Measurements from ENCODE around the gene SLC45A1.

The SLC45A1 gene

GRCh38 chr1:8312235-8313218, 5.4 kb upstream of the SLC45A1 start:
- FAIRE-seq = peak; percentile 17

- no peak for FAIRE-seq
These were observed 4.7 kb upstream of the SLC45A1 start for GRCh38 chr1:8313231-8313630.

GRCh38 chr1:8314346-8315280, 3.3 kb upstream of the SLC45A1 start:
- FAIRE-seq = peak; percentile 94

- FAIRE-seq = no peak
These were observed 2.1 kb upstream of the SLC45A1 start for GRCh38 chr1:8315573-8316475.

DNA sequence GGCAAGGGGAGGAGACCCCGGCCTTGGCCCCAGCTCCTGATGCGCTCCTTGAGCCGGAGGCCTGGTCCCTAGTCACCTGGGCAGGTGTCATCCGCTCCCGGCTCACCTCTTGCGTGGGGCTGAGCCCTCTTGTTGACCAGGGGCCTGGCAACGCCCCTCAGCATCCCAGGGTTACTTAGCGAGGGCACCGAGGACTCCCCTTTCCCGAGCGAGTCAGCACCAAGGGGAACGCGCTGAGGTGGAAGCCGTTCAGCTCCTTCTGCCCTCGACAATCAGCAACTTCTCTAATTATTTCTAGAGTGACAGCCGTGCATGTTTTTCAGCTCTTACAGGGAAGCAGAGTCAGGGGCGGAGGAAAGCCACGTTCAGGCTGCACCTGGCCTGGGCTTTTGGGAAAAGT, 522 bp downstream of the SLC45A1 start:
- FAIRE-seq = no peak

- no peak for FAIRE-seq
These were observed 3.7 kb downstream of the SLC45A1 start for GRCh38 chr1:8321612-8322011.

DNA sequence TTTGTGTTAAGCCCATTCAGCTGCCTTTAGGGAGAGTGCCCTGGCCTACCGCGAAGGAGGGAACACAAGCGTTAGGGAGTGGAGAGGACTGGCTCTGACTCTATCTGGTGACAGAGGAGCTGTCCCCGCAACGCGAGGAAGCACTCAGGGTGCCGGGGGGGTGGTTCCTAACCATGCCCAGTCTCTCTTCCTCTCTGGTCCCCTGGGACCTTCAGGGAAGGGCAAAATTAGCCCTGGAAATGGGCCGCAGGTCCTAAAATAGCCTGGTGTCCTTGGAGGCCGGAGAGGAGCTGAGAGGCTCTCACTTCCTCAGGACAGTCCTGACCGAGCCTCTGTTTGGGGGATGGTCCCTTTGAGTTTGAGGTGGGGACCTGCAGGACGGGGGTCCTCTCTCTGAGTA, 5.8 kb downstream of the SLC45A1 start:
- FAIRE-seq = no peak

DNA sequence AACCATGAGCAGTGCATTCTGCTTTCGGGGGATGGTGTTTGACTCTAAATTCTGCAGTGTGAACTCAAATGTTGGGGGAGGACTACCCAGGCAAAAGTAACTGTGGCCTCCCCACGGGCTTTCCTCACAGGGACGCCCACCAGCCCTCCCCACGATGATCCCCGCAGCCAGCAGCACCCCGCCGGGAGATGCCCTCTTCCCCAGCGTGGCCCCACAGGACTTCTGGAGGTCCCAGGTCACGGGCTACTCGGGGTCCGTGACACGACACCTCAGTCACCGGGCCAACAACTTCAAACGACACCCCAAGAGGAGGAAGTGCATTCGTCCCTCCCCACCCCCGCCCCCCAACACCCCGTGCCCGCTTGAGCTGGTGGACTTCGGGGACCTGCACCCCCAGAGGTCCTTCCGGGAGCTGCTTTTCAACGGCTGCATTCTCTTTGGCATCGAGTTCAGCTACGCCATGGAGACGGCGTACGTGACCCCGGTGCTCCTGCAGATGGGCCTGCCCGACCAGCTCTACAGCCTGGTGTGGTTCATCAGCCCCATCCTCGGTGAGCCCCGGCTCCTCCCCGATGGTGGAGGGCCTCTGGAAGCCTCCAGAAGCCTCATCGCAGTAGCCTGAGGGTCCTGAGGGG, 6.4 kb downstream of the SLC45A1 start:
- FAIRE-seq = no peak

GRCh38 chr1:8325771-8326170, 7.9 kb downstream of the SLC45A1 start:
- FAIRE-seq = no peak

- FAIRE-seq = no peak
These were observed 8.4 kb downstream of the SLC45A1 start for GRCh38 chr1:8326265-8326664.

DNA sequence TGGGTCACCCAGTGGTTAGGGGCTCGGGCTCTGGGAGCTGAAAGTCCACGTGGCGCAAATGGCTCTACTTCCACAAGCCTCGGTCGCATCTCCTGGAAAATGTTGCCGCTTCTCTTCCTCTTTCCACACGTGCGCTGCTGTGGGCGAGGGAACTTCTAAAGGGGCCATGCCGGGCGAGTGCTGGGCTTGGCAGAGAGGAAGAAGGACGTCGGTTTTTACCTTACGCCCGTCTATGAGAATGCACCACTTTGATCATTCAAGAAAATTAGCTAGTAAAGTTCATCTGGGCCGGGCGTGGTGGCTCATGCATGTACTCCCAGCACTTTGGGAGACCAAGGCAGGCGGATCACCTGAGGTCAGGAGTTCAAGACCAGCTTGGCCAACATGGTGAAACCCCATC, 10.4 kb downstream of the SLC45A1 start:
- no peak for FAIRE-seq

- no peak for FAIRE-seq
These were observed 11.5 kb downstream of the SLC45A1 start for GRCh38 chr1:8329439-8329838.

DNA sequence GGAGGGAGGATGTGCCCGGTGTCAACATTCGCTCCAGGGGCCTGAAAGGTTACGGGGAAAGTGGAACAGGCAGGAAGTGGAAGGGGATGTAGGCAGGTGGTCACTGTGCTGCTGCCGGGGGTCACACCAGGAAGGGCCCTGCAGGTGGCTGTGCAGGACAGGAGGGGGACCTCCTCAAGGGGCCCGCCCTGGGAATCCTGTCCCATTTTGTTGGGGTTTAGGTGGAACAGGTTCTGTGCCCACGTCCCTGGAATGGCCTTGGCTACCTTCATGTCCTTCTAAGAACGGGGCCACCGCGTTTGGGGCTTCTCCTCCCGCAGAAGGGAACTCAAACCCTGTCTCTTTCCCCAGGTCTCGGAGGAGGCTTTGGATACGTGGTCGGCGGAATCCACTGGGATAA, 11.9 kb downstream of the SLC45A1 start:
- FAIRE-seq = no peak

DNA sequence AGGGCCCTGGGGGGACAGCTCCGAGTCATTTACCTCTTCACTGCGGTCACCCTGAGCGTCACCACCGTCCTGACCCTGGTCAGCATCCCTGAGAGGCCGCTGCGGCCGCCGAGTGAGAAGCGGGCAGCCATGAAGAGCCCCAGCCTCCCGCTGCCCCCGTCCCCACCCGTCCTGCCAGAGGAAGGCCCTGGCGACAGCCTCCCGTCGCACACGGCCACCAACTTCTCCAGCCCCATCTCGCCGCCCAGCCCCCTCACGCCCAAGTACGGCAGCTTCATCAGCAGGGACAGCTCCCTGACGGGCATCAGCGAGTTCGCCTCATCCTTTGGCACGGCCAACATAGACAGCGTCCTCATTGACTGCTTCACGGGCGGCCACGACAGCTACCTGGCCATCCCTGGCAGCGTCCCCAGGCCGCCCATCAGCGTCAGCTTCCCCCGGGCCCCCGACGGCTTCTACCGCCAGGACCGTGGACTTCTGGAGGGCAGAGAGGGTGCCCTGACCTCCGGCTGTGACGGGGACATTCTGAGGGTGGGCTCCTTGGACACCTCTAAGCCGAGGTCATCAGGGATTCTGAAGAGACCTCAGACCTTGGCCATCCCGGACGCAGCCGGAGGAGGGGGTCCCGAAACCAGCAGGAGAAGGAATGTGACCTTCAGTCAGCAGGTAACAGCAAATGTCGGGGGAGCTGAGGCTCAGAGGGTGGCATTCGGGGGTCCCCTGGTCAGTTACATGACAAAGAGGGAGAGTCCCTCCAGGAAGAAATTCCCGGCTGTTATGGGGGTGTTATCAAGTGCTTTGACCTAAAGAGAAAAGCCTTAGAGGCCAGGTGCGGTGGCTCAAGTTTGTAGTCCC, 12.6 kb downstream of the SLC45A1 start:
- FAIRE-seq = no peak

- no peak for FAIRE-seq
These were observed 14.9 kb downstream of the SLC45A1 start for GRCh38 chr1:8332806-8333205.

DNA sequence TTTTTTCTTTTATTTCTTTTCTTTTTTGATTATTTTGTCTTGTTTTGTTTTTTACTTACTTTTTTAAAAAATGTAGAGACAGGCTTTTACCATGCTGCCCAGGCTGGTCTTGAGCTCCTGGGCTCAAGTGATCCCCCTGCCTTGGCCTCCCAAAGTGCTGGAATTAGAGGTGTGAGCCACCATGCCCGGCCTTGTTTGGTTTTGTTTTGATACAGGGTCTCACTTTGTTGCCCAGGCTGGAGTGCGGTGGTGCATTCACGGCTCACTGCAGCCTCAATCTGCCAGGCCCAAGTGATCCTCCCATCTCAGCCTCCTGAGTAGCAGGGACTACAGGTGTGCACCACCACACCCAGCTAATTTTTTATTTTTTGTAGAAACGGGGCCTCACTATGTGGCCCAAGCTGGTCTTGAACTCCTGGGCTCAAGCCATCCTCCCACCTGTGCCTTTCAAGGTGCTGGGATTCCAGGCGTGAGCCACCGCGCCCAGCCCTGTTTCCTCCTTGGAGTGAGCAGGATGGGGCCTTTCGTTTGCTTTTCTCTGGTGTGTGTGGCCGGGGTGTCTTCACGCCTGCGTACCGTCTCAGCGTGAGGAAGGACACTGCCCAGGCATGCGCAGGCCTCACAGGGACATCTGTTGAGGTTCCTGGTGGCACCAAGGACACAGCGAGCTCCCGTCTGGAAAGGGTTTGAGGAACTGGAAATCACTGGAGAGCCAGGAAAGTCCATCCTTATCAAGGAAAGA, 15.5 kb downstream of the SLC45A1 start:
- FAIRE-seq = no peak

GRCh38 chr1:8334106-8334851, 16.4 kb downstream of the SLC45A1 start:
- FAIRE-seq = no peak

DNA sequence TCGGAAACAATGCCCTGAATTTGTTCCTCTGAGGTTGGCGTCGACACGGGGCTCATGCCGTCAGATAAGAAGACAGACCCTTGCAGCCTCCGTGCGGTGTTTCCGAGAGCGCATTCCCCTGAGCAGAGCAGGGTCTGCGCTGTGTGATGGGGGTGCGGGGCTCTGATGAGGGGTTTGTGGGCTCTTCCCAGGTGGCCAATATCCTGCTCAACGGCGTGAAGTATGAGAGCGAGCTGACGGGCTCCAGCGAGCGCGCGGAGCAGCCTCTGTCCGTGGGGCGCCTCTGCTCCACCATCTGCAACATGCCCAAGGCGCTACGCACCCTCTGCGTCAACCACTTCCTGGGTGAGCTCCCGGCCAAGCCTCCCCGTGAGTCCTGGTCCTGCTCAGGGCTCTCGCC, 17.3 kb downstream of the SLC45A1 start:
- no peak for FAIRE-seq

GRCh38 chr1:8337776-8338525, 20.0 kb downstream of the SLC45A1 start:
- FAIRE-seq = no peak

Measured in islet of Langerhans (tissue), 1 donor.